Brain microvascular endothelial cell (primary cell): ENCODE measurements around the gene NRIP2.
"Not testable (repeated sequence)": the region's sequence is repeated elsewhere in the genome, so short reads cannot be mapped to it uniquely, and the experiment has no call there.

Source experiments
- DNase-seq: peaks from one replicate; pipeline ENCODE4 v3.0.0-alpha.2; 2020
- H3K27ac ChIP-seq: fragments of 250-450 bp; sonication (Bioruptor Pico); 2 replicates; pipeline ENCODE4 v1.5.1; 2020; ENCODE audit warnings: mild to moderate bottlenecking, moderate library complexity
- H3K27me3 ChIP-seq: fragments of 250-450 bp; sonication (Bioruptor Pico); replicated peaks from 2 replicates; pipeline ENCODE4 v1.5.1; 2020; ENCODE audit warnings: mild to moderate bottlenecking
- H3K36me3 ChIP-seq: fragments of 250-450 bp; sonication (Bioruptor Pico); replicated peaks from 2 replicates; pipeline ENCODE4 v1.5.1; 2020; ENCODE audit warnings: mild to moderate bottlenecking
- H3K4me3 ChIP-seq: 2 replicates; pipeline ENCODE4 v1.5.1; 2011; ENCODE audit warnings: low read depth, mild to moderate bottlenecking, control low read depth, low read length, moderate library complexity
- CTCF ChIP-seq: IDR thresholded peaks from 2 replicates; pipeline ENCODE4 v1.5.1; 2011; ENCODE audit warnings: low read depth, mild to moderate bottlenecking, moderate library complexity, low read length, control low read depth, inconsistent platforms; ENCODE audit errors: missing control alignments
- in situ Hi-C: cut with HindIII; loops from 2 replicates; pipeline ENCODE4 v1.10.0; 2017; ENCODE audit warnings: low sequenced_read_pairs, low pct_ligation_motif_present

NRIP2 gene

GRCh38 chr12:2876431-2877046, 41.7 kb upstream of the NRIP2 start:
- no peak for TF ChIP-seq CTCF
- in situ Hi-C loops, result no loop called here
- Histone ChIP-seq H3K4me3 (peak overlapping the region; percentile 92), H3K27ac (peak overlapping the region; percentile 3), H3K27me3 (no peaks in the 10 kb centered on the region), H3K36me3 (no peaks in the 10 kb centered on the region)
- DNase-seq, result no peak

- H3K36me3 ChIP-seq, DNase-seq, H3K27ac ChIP-seq, in situ Hi-C loops, H3K27me3 ChIP-seq, H3K4me3 ChIP-seq: not testable (repeated sequence)
Observed at GRCh38 chr12:2868986-2869632, 34.3 kb upstream of the NRIP2 start.

DNA sequence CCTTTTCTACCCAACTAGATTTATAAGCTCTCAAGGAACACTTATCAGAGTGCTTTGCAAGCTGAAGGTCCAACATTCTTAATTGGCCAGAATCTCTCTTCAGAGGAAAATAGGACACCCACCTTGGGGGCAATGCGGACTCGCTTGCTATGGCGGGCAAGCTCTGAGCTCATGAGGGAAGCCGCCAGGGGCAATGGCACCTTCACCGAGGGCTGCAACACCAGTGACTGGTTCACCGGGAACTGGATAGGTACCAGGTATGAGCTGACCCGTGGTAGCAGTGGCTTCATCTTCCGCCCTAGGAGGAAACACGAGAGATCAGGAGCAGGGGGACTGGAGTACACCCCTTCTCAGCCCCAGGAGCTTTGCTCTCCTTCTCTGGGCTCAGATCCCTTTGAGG, 29.4 kb upstream of the NRIP2 start:
- no peak for TF ChIP-seq CTCF
- in situ Hi-C loops, result no loop called here
- no peaks in the 10 kb centered on the region for H3K36me3 ChIP-seq

GRCh38 chr12:2863402-2863801, 28.6 kb upstream of the NRIP2 start:
- H3K27me3 ChIP-seq, H3K36me3 ChIP-seq, in situ Hi-C loops, H3K27ac ChIP-seq, H3K4me3 ChIP-seq, DNase-seq: not testable (repeated sequence)

More for the DNA sequence above, 29.4 kb upstream of the NRIP2 start:
- no peak overlapping the region for H3K4me3 ChIP-seq
- H3K27me3 ChIP-seq, result no peaks in the 10 kb centered on the region
- H3K27ac ChIP-seq, result no peak overlapping the region
- no peak for DNase-seq

DNA sequence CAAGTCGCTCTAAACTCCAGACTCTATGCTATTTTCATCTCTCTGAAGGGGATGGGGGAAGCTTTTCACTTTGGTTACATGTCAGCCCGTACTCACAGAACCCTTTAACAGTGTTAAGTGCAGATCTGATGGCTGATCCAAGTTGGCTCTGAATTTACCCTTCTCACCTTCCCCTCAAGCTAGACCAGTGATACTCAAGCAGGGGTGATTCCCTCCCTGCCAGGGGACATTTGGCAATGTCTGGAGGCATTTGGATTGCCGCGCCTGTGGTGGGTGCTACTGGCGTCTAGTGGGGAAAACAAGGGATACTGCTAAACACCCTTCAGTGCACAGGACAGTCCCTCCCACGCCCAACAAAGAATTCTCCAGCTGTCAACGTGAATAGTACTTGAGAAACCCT, 28.0 kb upstream of the NRIP2 start:
- TF ChIP-seq CTCF, result no peak
- in situ Hi-C loops, result no loop called here
- no peaks in the 10 kb centered on the region for H3K36me3 ChIP-seq
- no peak overlapping the region for H3K27ac ChIP-seq
- H3K27me3 ChIP-seq, result no peaks in the 10 kb centered on the region
- DNase-seq, result no peak
- no peak overlapping the region for H3K4me3 ChIP-seq

DNA sequence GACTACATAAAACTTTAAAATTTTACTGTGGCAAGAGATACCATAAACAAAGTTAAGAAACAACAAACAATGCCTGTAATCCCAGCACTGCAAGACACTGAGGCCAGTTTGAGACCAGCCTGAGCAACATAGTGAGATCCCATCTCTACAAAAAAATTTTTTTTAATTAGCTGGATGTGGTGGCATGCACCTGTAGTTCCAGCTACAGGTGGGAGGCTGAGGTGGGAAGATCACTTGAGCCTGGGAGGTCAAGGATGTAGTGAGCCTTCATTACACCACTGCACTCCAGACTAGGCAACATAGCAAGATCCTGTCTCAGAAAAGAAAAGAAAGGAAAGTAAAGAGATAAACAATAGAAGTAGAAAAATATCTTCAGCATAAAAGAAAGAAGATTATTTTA, 25.3 kb upstream of the NRIP2 start:
- H3K36me3 ChIP-seq, result no peaks in the 10 kb centered on the region
- no peak overlapping the region for H3K4me3 ChIP-seq
- in situ Hi-C loops, result no loop called here
- no peak overlapping the region for H3K27ac ChIP-seq
- no peak for TF ChIP-seq CTCF
- H3K27me3 ChIP-seq, result no peaks in the 10 kb centered on the region
- no peak for DNase-seq

DNA sequence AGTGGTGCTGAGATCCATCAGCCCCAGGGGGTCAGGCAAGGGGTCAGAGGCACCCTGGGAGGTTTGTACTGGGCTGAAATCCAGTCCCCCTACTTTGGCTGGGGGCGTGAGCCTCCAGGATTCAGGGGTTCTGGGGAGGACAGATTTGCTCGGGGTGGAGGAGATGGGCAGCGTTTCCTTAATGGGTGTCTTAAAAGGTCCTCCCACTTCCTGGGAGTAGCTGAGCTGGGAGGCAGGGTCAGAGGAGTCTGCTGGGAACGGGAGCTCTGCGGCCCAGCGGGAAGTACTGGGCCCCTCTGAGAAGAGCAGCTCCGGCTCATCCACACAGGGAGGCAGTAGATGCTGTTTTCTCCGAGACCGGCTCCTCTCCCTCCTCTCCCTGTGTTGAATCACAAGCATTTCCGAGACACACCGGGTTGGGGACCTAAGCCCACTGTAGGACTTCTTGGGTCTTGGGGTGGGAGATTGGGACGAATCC, 24.1 kb upstream of the NRIP2 start:
- Histone ChIP-seq H3K4me3 (no peak overlapping the region), H3K27me3 (no peaks in the 10 kb centered on the region), H3K27ac (no peak overlapping the region), H3K36me3 (no peaks in the 10 kb centered on the region)
- in situ Hi-C loops, result no loop called here
- peak; percentile 14 for DNase-seq
- peak; percentile 5 for TF ChIP-seq CTCF
